ENCODE measurements around the gene CDK6.

DNA sequence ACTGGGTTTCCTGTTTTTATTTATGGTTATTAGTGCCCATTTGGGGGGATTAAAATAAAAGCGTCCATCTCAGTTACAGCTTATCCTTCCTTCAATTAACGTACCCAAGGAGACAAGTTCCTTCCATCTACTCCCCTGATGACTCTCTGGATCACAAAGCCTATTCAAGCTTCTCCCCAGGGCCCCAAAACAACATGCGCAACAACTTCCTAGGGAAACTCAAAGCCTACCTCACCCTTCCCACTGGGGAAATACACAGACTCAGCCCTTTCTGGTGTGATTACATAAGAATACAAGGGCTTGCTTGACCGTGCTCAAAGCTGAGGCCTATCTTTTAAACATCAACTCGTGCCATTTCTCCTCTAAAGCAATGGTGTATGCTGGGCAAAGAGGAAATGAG, 112.4 kb downstream of the CDK6 start:
- TF ChIP-seq, protein P1, sequence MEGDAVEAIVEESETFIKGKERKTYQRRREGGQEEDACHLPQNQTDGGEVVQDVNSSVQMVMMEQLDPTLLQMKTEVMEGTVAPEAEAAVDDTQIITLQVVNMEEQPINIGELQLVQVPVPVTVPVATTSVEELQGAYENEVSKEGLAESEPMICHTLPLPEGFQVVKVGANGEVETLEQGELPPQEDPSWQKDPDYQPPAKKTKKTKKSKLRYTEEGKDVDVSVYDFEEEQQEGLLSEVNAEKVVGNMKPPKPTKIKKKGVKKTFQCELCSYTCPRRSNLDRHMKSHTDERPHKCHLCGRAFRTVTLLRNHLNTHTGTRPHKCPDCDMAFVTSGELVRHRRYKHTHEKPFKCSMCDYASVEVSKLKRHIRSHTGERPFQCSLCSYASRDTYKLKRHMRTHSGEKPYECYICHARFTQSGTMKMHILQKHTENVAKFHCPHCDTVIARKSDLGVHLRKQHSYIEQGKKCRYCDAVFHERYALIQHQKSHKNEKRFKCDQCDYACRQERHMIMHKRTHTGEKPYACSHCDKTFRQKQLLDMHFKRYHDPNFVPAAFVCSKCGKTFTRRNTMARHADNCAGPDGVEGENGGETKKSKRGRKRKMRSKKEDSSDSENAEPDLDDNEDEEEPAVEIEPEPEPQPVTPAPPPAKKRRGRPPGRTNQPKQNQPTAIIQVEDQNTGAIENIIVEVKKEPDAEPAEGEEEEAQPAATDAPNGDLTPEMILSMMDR (IDR thresholded peaks at IDR 0.05; ENCODE audit: low read depth, low read length) = no peak
- no peak for TF ChIP-seq POLR2A (IDR thresholded peaks at IDR 0.05; ENCODE audit: extremely low read depth, insufficient read length)
- TF ChIP-seq MYC (IDR thresholded peaks at IDR 0.05; ENCODE audit: low read depth, low read length) = no peak

All from NB4 (cell line).